Stomach (tissue), 4 donors: Measurements from ENCODE around the gene CMTR1.

Experiments used
- CTCF ChIP-seq, 7 experiments: fragments of 450-650 bp in 4 of 7; fragments of 200-600 bp in 3 of 7; sonication (generic) in 3 of 7; IDR thresholded peaks; one replicate each; pipeline ENCODE4 v1.5.1; 2016 to 2019; ENCODE audit warnings: antibody characterized with exemption in 7 of 7, control low read depth in 2 of 7, mild to moderate bottlenecking in 1 of 7
- EP300 ChIP-seq: sonication (generic); formaldehyde crosslinking; IDR thresholded peaks from one replicate; pipeline ENCODE4 v1.6.1; 2017; ENCODE audit warnings: antibody characterized with exemption
- POLR2AphosphoS5 ChIP-seq, 3 donors: sonication (generic); formaldehyde crosslinking; IDR thresholded peaks; one replicate each; pipeline ENCODE4 v1.6.1; 2016; ENCODE audit warnings: antibody characterized with exemption in 3 of 3

GRCh38 chr6:37490536-37491170 lies 57.6 kb downstream of the CMTR1 start:
- TF ChIP-seq CTCF (IDR thresholded peaks at IDR 0.05): no peak
- TF ChIP-seq POLR2AphosphoS5 (IDR thresholded peaks at IDR 0.05): no peak
- TF ChIP-seq EP300: no peak
